ENCODE results near the gene TSPEAR. TPM values are rescaled to one million over a fixed set of nuclear protein-coding genes. Genes with fewer than 3 reads are reported as not detected.

Gene TSPEAR
- total and polyA plus RNA-seq, 2 of the 13 experiments (the other 11 are each of a cell fraction or from before 2014, with no cell fraction given), result 0.07 to 0.32 TPM

DNA sequence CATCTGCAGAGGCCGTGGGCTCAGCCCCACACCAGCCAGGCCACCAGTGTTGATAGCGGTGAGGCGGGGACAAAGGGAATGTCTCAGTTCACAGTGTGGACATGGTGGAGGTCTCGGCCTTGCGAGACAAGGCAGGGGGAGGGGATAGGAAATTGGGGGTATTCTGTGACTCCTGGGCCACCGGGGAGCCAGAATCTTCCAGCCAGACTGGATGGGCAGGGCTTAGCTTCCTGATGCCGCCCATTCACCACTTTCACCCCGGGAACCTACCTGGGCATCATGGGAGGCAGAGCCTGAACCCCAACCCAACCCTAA lies 251.0 kb downstream of the TSPEAR start:
- no peak for DNase-seq (ENCODE audit: low spot score)
- POLR2A ChIA-PET, result interaction anchor here (2.0 kb wide), 1 partner anchor 22 kb away, joined by 13 read pairs; no protein-coding TSS in a partner anchor
- 98% methylated on average over 5 of the region's 8 CpGs for WGBS (ENCODE audit: low lambda C conversion rate)
- Histone ChIP-seq H3K79me2 (ENCODE audit: insufficient read depth, low read length) (peaks cover 18% of the 10 kb centered on the region), H3K9ac (ENCODE audit: insufficient read depth, low read depth, low read length) (no peak overlapping the region), H4K20me1 (ENCODE audit: insufficient read depth, low read length) (no peaks in the 10 kb centered on the region), H3K4me3 (replicated peaks in 1 of 3; ENCODE audit: insufficient read depth in 1 of 3, low read depth in 2 of 3, low read length in 3 of 3) (no peak overlapping the region), H3K4me1 (ENCODE audit: insufficient read depth, low read length) (peaks cover 65% of the 10 kb centered on the region), H3K9me3 (ENCODE audit: low read length) (no peaks in the 10 kb centered on the region), H3K27ac (ENCODE audit: extremely low read length, insufficient read depth, low read length) (no peak overlapping the region), H3K4me2 (ENCODE audit: low read depth, low read length) (no peak overlapping the region), H2AFZ (ENCODE audit: low read length) (no peak overlapping the region), H3K27me3 (ENCODE audit: control insufficient read depth in 1 of 2, insufficient read depth in 2 of 2, low read length in 2 of 2) (no peaks in the 10 kb centered on the region), H3K36me3 (replicated peaks in 1 of 2; ENCODE audit: control insufficient read depth in 1 of 2, insufficient read depth in 2 of 2, low read length in 2 of 2) (no peaks in the 10 kb centered on the region; a peak in 2 of 5 replicates)
- no peak for ATAC-seq
- no peak for FAIRE-seq
- no TSS peak for BruUV-seq (replicated peaks)
- in situ Hi-C loops (cut with HindIII; ENCODE audit: extremely low pct_ligation_motif_present, low pct_unique_long_range_greater_than_20kb), result no loop called here
- intact Hi-C loops (cut with micrococcal nuclease; ENCODE audit: unreplicated experiment), result no loop called here
- CTCF ChIA-PET (ENCODE audit: low intra/inter-chr PET ratio, low total read pairs), result no interaction called here
- TF ChIP-seq, protein P1, sequence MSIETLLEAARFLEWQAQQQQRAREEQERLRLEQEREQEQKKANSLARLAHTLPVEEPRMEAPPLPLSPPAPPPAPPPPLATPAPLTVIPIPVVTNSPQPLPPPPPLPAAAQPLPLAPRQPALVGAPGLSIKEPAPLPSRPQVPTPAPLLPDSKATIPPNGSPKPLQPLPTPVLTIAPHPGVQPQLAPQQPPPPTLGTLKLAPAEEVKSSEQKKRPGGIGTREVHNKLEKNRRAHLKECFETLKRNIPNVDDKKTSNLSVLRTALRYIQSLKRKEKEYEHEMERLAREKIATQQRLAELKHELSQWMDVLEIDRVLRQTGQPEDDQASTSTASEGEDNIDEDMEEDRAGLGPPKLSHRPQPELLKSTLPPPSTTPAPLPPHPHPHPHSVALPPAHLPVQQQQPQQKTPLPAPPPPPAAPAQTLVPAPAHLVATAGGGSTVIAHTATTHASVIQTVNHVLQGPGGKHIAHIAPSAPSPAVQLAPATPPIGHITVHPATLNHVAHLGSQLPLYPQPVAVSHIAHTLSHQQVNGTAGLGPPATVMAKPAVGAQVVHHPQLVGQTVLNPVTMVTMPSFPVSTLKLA (IDR thresholded peaks at IDR 0.05), result no peak
- TF ChIP-seq SOX6 (IDR thresholded peaks at IDR 0.05) (no peak), SOX6 (CRISPR knock-in tag; IDR thresholded peaks at IDR 0.05) (no peak), ZNF484 (CRISPR knock-in tag; IDR thresholded peaks at IDR 0.05; ENCODE audit: borderline replicate concordance, low read depth) (no peak), SALL2 (CRISPR knock-in tag; IDR thresholded peaks at IDR 0.05) (no peak), GABPB1 (CRISPR knock-in tag; IDR thresholded peaks at IDR 0.05) (no peak), TOE1 (CRISPR knock-in tag; IDR thresholded peaks at IDR 0.05) (no peak), SRY (CRISPR knock-in tag; IDR thresholded peaks at IDR 0.05) (no peak), MBD4 (IDR thresholded peaks at IDR 0.05; ENCODE audit: borderline replicate concordance, low read length) (no peak), NONO (IDR thresholded peaks at IDR 0.05) (no peak), NONO (CRISPR knock-in tag; conservative IDR thresholded peaks at IDR 0.05) (0 out of 2 replicates have a peak, but pooled peaks have one; percentile 26), YY1 (IDR thresholded peaks at IDR 0.05; ENCODE audit: insufficient read depth, insufficient replicate concordance, low read depth, low read length) (no peak)
- TF ChIP-seq, protein P2, sequence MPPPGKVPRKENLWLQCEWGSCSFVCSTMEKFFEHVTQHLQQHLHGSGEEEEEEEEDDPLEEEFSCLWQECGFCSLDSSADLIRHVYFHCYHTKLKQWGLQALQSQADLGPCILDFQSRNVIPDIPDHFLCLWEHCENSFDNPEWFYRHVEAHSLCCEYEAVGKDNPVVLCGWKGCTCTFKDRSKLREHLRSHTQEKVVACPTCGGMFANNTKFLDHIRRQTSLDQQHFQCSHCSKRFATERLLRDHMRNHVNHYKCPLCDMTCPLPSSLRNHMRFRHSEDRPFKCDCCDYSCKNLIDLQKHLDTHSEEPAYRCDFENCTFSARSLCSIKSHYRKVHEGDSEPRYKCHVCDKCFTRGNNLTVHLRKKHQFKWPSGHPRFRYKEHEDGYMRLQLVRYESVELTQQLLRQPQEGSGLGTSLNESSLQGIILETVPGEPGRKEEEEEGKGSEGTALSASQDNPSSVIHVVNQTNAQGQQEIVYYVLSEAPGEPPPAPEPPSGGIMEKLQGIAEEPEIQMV (CRISPR knock-in tag; IDR thresholded peaks at IDR 0.05; ENCODE audit: low read depth), result no peak
- TF ChIP-seq, protein P3, sequence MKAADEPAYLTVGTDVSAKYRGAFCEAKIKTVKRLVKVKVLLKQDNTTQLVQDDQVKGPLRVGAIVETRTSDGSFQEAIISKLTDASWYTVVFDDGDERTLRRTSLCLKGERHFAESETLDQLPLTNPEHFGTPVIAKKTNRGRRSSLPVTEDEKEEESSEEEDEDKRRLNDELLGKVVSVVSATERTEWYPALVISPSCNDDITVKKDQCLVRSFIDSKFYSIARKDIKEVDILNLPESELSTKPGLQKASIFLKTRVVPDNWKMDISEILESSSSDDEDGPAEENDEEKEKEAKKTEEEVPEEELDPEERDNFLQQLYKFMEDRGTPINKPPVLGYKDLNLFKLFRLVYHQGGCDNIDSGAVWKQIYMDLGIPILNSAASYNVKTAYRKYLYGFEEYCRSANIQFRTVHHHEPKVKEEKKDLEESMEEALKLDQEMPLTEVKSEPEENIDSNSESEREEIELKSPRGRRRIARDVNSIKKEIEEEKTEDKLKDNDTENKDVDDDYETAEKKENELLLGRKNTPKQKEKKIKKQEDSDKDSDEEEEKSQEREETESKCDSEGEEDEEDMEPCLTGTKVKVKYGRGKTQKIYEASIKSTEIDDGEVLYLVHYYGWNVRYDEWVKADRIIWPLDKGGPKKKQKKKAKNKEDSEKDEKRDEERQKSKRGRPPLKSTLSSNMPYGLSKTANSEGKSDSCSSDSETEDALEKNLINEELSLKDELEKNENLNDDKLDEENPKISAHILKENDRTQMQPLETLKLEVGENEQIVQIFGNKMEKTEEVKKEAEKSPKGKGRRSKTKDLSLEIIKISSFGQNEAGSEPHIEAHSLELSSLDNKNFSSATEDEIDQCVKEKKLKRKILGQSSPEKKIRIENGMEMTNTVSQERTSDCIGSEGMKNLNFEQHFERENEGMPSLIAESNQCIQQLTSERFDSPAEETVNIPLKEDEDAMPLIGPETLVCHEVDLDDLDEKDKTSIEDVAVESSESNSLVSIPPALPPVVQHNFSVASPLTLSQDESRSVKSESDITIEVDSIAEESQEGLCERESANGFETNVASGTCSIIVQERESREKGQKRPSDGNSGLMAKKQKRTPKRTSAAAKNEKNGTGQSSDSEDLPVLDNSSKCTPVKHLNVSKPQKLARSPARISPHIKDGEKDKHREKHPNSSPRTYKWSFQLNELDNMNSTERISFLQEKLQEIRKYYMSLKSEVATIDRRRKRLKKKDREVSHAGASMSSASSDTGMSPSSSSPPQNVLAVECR (CRISPR knock-in tag; IDR thresholded peaks at IDR 0.05; ENCODE audit: borderline replicate concordance), result 0 out of 2 replicates have a peak, but pooled peaks have one; percentile 14
- TF ChIP-seq, protein P4, sequence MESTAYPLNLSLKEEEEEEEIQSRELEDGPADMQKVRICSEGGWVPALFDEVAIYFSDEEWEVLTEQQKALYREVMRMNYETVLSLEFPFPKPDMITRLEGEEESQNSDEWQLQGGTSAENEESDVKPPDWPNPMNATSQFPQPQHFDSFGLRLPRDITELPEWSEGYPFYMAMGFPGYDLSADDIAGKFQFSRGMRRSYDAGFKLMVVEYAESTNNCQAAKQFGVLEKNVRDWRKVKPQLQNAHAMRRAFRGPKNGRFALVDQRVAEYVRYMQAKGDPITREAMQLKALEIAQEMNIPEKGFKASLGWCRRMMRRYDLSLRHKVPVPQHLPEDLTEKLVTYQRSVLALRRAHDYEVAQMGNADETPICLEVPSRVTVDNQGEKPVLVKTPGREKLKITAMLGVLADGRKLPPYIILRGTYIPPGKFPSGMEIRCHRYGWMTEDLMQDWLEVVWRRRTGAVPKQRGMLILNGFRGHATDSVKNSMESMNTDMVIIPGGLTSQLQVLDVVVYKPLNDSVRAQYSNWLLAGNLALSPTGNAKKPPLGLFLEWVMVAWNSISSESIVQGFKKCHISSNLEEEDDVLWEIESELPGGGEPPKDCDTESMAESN (CRISPR knock-in tag; conservative IDR thresholded peaks at IDR 0.05), result no peak
